ENCODE data around the gene TREM1.

DNA sequence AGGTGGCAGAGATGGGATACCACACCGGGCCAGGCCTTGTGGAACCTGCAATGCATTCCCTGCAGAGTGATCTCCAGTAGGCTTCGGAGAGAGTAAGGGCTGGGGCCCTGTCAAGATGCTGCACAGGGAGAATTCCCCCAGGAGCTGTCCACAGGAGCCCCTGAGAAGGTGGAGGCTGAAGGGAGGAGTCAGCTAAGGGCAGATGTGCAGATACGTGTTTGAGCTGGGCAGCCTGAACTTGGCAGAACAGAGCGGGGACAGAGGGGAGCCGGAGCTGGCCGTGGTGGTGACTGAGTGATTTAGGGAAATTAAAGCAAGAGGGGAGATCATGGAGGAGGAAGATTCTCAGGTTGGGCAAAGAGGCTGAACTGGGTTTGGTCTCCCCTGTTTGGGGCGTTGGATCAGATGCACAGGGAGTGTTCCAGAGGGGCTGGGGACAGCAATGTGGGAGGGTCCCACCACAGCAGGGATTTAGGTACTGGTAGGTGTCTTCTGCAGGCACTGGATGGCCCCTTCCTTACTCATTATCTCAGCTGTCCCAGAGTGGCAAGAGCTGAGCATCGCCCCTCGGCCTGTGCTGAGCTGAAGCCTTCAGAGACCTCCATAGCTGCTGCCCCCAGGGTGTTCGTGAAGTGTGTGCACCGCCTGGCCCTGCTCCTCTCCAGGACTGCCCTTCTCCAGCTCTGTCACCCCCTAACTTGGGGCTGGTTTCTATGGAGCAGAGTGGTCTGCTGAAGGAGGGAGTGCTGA lies 45.1 kb upstream of the TREM1 start:
- TF ChIP-seq TAF1 (IDR thresholded peaks at IDR 0.05; ENCODE audit: low read depth) = no peak
- TF ChIP-seq, protein P1, sequence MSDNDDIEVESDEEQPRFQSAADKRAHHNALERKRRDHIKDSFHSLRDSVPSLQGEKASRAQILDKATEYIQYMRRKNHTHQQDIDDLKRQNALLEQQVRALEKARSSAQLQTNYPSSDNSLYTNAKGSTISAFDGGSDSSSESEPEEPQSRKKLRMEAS (IDR thresholded peaks at IDR 0.05) = no peak
- TF ChIP-seq, protein P2, sequence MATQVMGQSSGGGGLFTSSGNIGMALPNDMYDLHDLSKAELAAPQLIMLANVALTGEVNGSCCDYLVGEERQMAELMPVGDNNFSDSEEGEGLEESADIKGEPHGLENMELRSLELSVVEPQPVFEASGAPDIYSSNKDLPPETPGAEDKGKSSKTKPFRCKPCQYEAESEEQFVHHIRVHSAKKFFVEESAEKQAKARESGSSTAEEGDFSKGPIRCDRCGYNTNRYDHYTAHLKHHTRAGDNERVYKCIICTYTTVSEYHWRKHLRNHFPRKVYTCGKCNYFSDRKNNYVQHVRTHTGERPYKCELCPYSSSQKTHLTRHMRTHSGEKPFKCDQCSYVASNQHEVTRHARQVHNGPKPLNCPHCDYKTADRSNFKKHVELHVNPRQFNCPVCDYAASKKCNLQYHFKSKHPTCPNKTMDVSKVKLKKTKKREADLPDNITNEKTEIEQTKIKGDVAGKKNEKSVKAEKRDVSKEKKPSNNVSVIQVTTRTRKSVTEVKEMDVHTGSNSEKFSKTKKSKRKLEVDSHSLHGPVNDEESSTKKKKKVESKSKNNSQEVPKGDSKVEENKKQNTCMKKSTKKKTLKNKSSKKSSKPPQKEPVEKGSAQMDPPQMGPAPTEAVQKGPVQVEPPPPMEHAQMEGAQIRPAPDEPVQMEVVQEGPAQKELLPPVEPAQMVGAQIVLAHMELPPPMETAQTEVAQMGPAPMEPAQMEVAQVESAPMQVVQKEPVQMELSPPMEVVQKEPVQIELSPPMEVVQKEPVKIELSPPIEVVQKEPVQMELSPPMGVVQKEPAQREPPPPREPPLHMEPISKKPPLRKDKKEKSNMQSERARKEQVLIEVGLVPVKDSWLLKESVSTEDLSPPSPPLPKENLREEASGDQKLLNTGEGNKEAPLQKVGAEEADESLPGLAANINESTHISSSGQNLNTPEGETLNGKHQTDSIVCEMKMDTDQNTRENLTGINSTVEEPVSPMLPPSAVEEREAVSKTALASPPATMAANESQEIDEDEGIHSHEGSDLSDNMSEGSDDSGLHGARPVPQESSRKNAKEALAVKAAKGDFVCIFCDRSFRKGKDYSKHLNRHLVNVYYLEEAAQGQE (IDR thresholded peaks at IDR 0.05; ENCODE audit: low read depth) = peak; percentile 54
- no peak for TF ChIP-seq TEAD4 (IDR thresholded peaks at IDR 0.05)
- TF ChIP-seq RAD21 (IDR thresholded peaks at IDR 0.05; ENCODE audit: low read depth) = no peak
- no peak for TF ChIP-seq YY1 (IDR thresholded peaks at IDR 0.05; ENCODE audit: low read depth)
- TF ChIP-seq ZBTB7A (IDR thresholded peaks at IDR 0.05; ENCODE audit: low read depth) = no peak
- TF ChIP-seq CEBPB (IDR thresholded peaks at IDR 0.05) = no peak
- TF ChIP-seq CREB1 (IDR thresholded peaks at IDR 0.05; ENCODE audit: low read depth) = no peak
- no peak for TF ChIP-seq EP300 (IDR thresholded peaks at IDR 0.05; ENCODE audit: borderline replicate concordance)
- no peak for TF ChIP-seq TCF12 (IDR thresholded peaks at IDR 0.05; ENCODE audit: low read depth)
